ENCODE results near the gene KRT24.

GRCh38 chr17:40680998-40681397 is 22.6 kb downstream of the KRT24 start:
- TF ChIP-seq CTCF (IDR thresholded peaks at IDR 0.05; ENCODE audit: low read depth, low read length), result no peak
- TF ChIP-seq EZH2phosphoT487 (IDR thresholded peaks at IDR 0.05; ENCODE audit: low read depth), result no peak
